Cerebellar cortex (tissue), 1 donor: ENCODE results near the gene PIK3AP1.

Experiments used
- DNase-seq: peaks from one replicate; pipeline ENCODE4 v3.0.0-alpha.2; 2015; ENCODE audit warnings: low spot score

The PIK3AP1 gene

GRCh38 chr10:96672481-96673175 lies 47.7 kb downstream of the PIK3AP1 start:
- no peak for DNase-seq

- no peak for DNase-seq
These were observed 49.0 kb downstream of the PIK3AP1 start for GRCh38 chr10:96671211-96671890.

GRCh38 chr10:96670786-96671185 lies 49.5 kb downstream of the PIK3AP1 start:
- DNase-seq, result no peak

GRCh38 chr10:96667401-96667800 lies 52.9 kb downstream of the PIK3AP1 start:
- DNase-seq, result peak; percentile 49

- DNase-seq, result no peak
These were observed 53.6 kb downstream of the PIK3AP1 start for GRCh38 chr10:96666741-96667140.

- no peak for DNase-seq
These were observed 55.0 kb downstream of the PIK3AP1 start for GRCh38 chr10:96665306-96665705.

- no peak for DNase-seq
These were observed 55.8 kb downstream of the PIK3AP1 start for GRCh38 chr10:96664563-96664962.

- no peak for DNase-seq
These were observed 56.5 kb downstream of the PIK3AP1 start for GRCh38 chr10:96663797-96664196.

- DNase-seq, result no peak
These were observed 58.7 kb downstream of the PIK3AP1 start for GRCh38 chr10:96661632-96662031.

GRCh38 chr10:96660297-96660696 lies 60.0 kb downstream of the PIK3AP1 start:
- no peak for DNase-seq

GRCh38 chr10:96658844-96659243 lies 61.5 kb downstream of the PIK3AP1 start:
- DNase-seq, result no peak

GRCh38 chr10:96657385-96657784 lies 62.9 kb downstream of the PIK3AP1 start:
- DNase-seq, result no peak

- DNase-seq, result no peak
These were observed 63.5 kb downstream of the PIK3AP1 start for GRCh38 chr10:96656839-96657238.

- no peak for DNase-seq
These were observed 64.1 kb downstream of the PIK3AP1 start for GRCh38 chr10:96656198-96656577.

GRCh38 chr10:96655461-96656197 lies 64.7 kb downstream of the PIK3AP1 start:
- no peak for DNase-seq

- DNase-seq, result no peak
These were observed 68.3 kb downstream of the PIK3AP1 start for GRCh38 chr10:96651998-96652431.

GRCh38 chr10:96650958-96651357 lies 69.4 kb downstream of the PIK3AP1 start:
- no peak for DNase-seq

GRCh38 chr10:96648297-96648696 lies 72.0 kb downstream of the PIK3AP1 start:
- DNase-seq, result no peak

- no peak for DNase-seq
These were observed 72.8 kb downstream of the PIK3AP1 start for GRCh38 chr10:96647466-96647865.

GRCh38 chr10:96646751-96647166 lies 73.6 kb downstream of the PIK3AP1 start:
- no peak for DNase-seq

- DNase-seq, result no peak
These were observed 74.0 kb downstream of the PIK3AP1 start for GRCh38 chr10:96646301-96646700.

GRCh38 chr10:96645191-96645721 lies 75.1 kb downstream of the PIK3AP1 start:
- DNase-seq, result no peak

GRCh38 chr10:96643920-96644319 lies 76.4 kb downstream of the PIK3AP1 start:
- DNase-seq, result no peak
